A549 (cell line): ENCODE measurements around the gene ENO2. TPM values are rescaled to one million over a fixed set of nuclear protein-coding genes. Genes with fewer than 3 reads are reported as not detected.

ENCODE experiments used
- ATAC-seq, 2 experiments: fragments of 200-7000 bp in 1 of 2; fragments of >200 bp in 1 of 2; cut with Nextera tagmentation in 1 of 2; cut with Tn5 transposase in 1 of 2; 3 replicates each; pipeline versions ENCODE4 v1.8.0 to v1.9.1; 2018 to 2020; ENCODE audit warnings: mild to moderate bottlenecking in 1 of 2, moderate library complexity in 1 of 2
- CTCF ChIA-PET: fragments of 300-600 bp; sonication (Branson Sonifier 250); formaldehyde crosslinking; extraction: SDS; loops from one replicate; lab custom pipeline; 2021; ENCODE audit warnings: antibody characterized with exemption, inconsistent platforms; lab: Yijun Ruan, JAX
- POLR2A ChIA-PET: fragments of 350-600 bp; formaldehyde crosslinking; extraction: SDS; loops from one replicate; lab custom pipeline; 2021; ENCODE audit warnings: antibody characterized with exemption, inconsistent platforms; lab: Yijun Ruan, JAX
- DNase-seq, 2 experiments: peaks; one replicate each; pipeline versions ENCODE4 v3.0.0 to v3.0.0-alpha.2; 2011 to 2016; ENCODE audit warnings: low read depth in 1 of 2, low spot score in 1 of 2
- FAIRE-seq: peaks from 2 replicates; lab custom pipeline; 2011; peaks lifted over from hg19 to GRCh38; lab: Jason Lieb, UNC
- H3K27ac ChIP-seq, 2 experiments: fragments of >200 bp; sonication (Bioruptor Twin); formaldehyde crosslinking; 3 replicates each; pipeline ENCODE4 v1.5.1; 2016 to 2017
- H3K4me1 ChIP-seq: fragments of >200 bp; sonication (Bioruptor Twin); formaldehyde crosslinking; 3 replicates; pipeline ENCODE4 v1.6.1; 2016
- H3K4me2 ChIP-seq: fragments of >200 bp; sonication (Bioruptor Twin); formaldehyde crosslinking; 3 replicates; pipeline ENCODE4 v1.6.1; 2016
- H3K4me3 ChIP-seq: fragments of >200 bp; sonication (Bioruptor Twin); formaldehyde crosslinking; 3 replicates; pipeline ENCODE4 v1.5.1; 2016
- H3K9me3 ChIP-seq: fragments of >200 bp; sonication (Bioruptor Twin); formaldehyde crosslinking; 3 replicates; pipeline ENCODE4 v1.6.1; 2016
- CEBPB ChIP-seq, 2 experiments: fragments of >200 bp in 1 of 2; sonication (Bioruptor Twin) in 1 of 2; formaldehyde crosslinking in 1 of 2; IDR thresholded peaks; 2 replicates each; pipeline ENCODE4 v1.6.1; 2012 to 2016
- EP300 ChIP-seq, 2 experiments: fragments of >200 bp; sonication (Bioruptor Twin); formaldehyde crosslinking; IDR thresholded peaks; 2 replicates in 1 of 2; 3 replicates in 1 of 2; pipeline ENCODE4 v1.6.1; 2016 to 2017
- FOSL2 ChIP-seq, 2 experiments: fragments of 450-650 bp in 1 of 2; fragments of >200 bp in 1 of 2; sonication (Bioruptor Twin) in 1 of 2; formaldehyde crosslinking; IDR thresholded peaks; 2 replicates each; pipeline versions ENCODE4 v1.5.0 to v1.6.1; 2016 to 2020; ENCODE audit warnings: mild to moderate bottlenecking in 1 of 2, moderate library complexity in 1 of 2
- HDAC2 ChIP-seq: fragments of 200-600 bp; sonication (generic); IDR thresholded peaks from 2 replicates; pipeline ENCODE4 v1.6.1; 2016
- HES2 ChIP-seq: fragments of >200 bp; sonication (Bioruptor Twin); formaldehyde crosslinking; IDR thresholded peaks from 2 replicates; pipeline ENCODE4 v1.6.1; 2016
- HOXB5 ChIP-seq: fragments of 250-450 bp; sonication (Bioruptor Pico); IDR thresholded peaks from 2 replicates; pipeline ENCODE4 v1.5.0; 2020; ENCODE audit warnings: mild to moderate bottlenecking, moderate library complexity
- JUN ChIP-seq, 2 experiments: fragments of >200 bp; sonication (Bioruptor Twin); formaldehyde crosslinking; IDR thresholded peaks; 2 replicates in 1 of 2; 3 replicates in 1 of 2; pipeline ENCODE4 v1.6.1; 2016 to 2017
- JUNB ChIP-seq: fragments of >200 bp; sonication (Bioruptor Twin); formaldehyde crosslinking; IDR thresholded peaks from 2 replicates; pipeline ENCODE4 v1.6.1; 2016
- MAX ChIP-seq: IDR thresholded peaks from 2 replicates; pipeline ENCODE4 v1.6.1; 2012
- MYC ChIP-seq: IDR thresholded peaks from 2 replicates; pipeline ENCODE4 v1.6.1; 2012; ENCODE audit warnings: mild to moderate bottlenecking, inconsistent platforms, low read length, improper control_type of control experiment, borderline replicate concordance
- POLR2A ChIP-seq: IDR thresholded peaks from 2 replicates; pipeline ENCODE4 v1.6.1; 2012; ENCODE audit warnings: mild to moderate bottlenecking, low read length
- RARB ChIP-seq: fragments of 250-450 bp; sonication (Bioruptor Pico); IDR thresholded peaks from 2 replicates; pipeline ENCODE4 v1.8.0; 2021; ENCODE audit warnings: mild to moderate bottlenecking, moderate library complexity
- REST ChIP-seq: fragments of 200-600 bp; sonication (generic); IDR thresholded peaks from 2 replicates; pipeline ENCODE4 v1.6.1; 2016; ENCODE audit warnings: antibody characterized with exemption, mild to moderate bottlenecking, moderate library complexity
- TP53 ChIP-seq: fragments of 250-450 bp; sonication (Bioruptor Pico); IDR thresholded peaks from 2 replicates; pipeline ENCODE4 v1.5.0; 2021; ENCODE audit warnings: mild to moderate bottlenecking, moderate library complexity
- ZFP36 ChIP-seq: fragments of 450-650 bp; IDR thresholded peaks from 2 replicates; pipeline ENCODE4 v1.6.1; 2014; ENCODE audit warnings: borderline replicate concordance; ENCODE audit not compliant: partially characterized antibody
- WGBS: methylation state at CpG from one replicate; pipeline ENCODE4 v1.1.6; 2017; ENCODE audit errors: missing lambda C conversion rate; 5-methylcytosine and 5-hydroxymethylcytosine counted together
- polyA plus RNA-seq, 4 experiments: library from polyadenylated mRNA; depleted of rRNA in 3 of 4; stranded (reverse); fragments of >200 nt; fragmentation: RNase III in 1 of 4; extraction: RNeasy Plus Mini Kit Qiagen cat#74134 plus additional on column Dnase treatment in 1 of 4; gene quantifications; 2 replicates in 3 of 4; 3 replicates in 1 of 4; pipeline ENCODE4 v1.2.3, GENCODE V29; 2011 to 2017
- TF ChIP-seq, protein P1 (sequence below): fragments of 250-450 bp; sonication (Bioruptor Pico); IDR thresholded peaks from 2 replicates; pipeline ENCODE4 v1.5.0; 2021; ENCODE audit warnings: mild to moderate bottlenecking, moderate library complexity, borderline replicate concordance
- TF ChIP-seq, protein P2 (sequence below): IDR thresholded peaks from 2 replicates; pipeline ENCODE4 v1.6.1; 2012; ENCODE audit warnings: low read depth, borderline replicate concordance

The ENO2 gene
- polyA plus RNA-seq, 2 of the 4 experiments (the other 2 are of a cell fraction) = 26.2 to 38.6 TPM

DNA sequence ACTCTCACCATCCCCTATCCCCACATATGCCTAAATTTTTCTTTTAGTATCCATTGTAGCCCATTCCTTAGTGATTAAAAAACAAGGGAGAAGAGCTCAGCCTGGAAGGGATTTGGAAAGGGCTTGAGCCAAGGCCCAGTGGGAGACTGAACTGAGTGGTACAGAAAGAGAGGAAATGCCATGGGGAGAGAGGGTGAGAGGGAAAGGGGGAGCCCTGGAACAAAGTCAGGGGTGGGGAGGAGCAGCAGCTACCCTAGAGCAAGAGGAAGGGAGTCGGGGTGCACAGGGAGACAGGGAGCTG, 10.8 kb downstream of the ENO2 start:
- WGBS = 7% methylated on average over 1 of the region's 1 CpG
- TF ChIP-seq TP53 (CRISPR knock-in tag) (0 out of 2 replicates have a peak, but pooled peaks have one; percentile 31), RARB (CRISPR knock-in tag) (no peak)
- ATAC-seq (no peak; a peak in 2 of 6 replicates), DNase-seq (no peak), FAIRE-seq (no peak)
- Histone ChIP-seq H3K9me3 (no peaks in the 10 kb centered on the region), H3K27ac (peak overlapping the region; percentile 99 to 100), H3K4me1 (peaks cover 39% of the 10 kb centered on the region), H3K4me3 (no peak overlapping the region), H3K4me2 (peak overlapping the region; percentile 82)
- ChIA-PET POLR2A (interaction anchor here (0.5 to 4.1 kb wide), 12 partner anchors 11 to 58 kb away, joined by 3 to 44 read pairs (median 10); partner anchors contain the start of genes C12orf57, RNU7-1, SPSB2 and TPI1), CTCF (interaction anchor here (0.9 to 18.2 kb wide), 16 partner anchors 11 to 184 kb away, joined by 3 to 370 read pairs (median 10); partner anchors contain the start of genes C12orf57, C1RL, ENO2 and LRRC23)

DNA sequence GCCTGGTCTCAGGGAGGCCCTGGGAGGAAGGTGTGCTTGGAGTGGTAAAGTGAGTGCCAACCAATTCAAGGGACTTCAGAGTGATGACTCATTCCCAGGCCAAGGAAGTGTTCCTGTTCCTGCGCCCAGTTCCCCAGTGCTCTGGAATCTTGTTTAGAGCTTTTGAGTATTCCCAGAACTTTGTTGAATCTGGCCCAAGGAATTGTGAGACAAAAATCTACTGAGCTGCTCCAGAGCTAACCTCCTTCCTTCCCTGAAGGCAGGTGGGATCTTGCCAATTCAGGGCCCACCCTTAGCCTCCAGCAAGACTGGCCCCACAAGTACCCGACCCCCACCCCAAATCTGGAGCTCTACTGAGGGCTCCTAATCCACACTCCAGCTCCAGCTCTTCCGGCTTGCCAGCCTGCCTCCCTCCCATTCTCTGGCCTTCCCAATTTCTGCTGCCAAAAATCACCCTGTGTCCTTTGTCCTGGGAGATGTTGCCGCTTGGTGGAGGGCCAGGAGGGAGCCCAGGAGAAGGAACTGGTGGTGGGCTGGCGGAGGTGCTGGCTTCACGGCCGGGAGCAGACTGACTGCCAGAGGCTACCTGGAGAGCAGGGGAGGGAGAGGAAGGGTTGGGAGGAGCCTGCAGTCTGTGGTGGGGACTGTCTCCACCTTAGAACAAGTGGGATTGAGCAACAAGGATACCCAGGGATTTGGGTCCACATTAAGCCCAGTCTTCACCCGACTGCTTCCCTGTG, 11.3 kb downstream of the ENO2 start:
- H3K9me3 ChIP-seq = no peaks in the 10 kb centered on the region
- H3K4me3 ChIP-seq = peak overlapping the region; percentile 31
- no peak for TF ChIP-seq HDAC2
- no peak for TF ChIP-seq MYC
- TF ChIP-seq EP300 (IDR thresholded peaks at IDR 0.05) = no peak
- no peak for TF ChIP-seq REST
- peak; percentile 27 for TF ChIP-seq POLR2A
- no peak for TF ChIP-seq HOXB5 (CRISPR knock-in tag)
- peak; percentile 62 for TF ChIP-seq FOSL2 (IDR thresholded peaks at IDR 0.05)
- peak; percentile 96 for TF ChIP-seq FOSL2 (CRISPR knock-in tag; IDR thresholded peaks at IDR 0.05)
- TF ChIP-seq JUN (IDR thresholded peaks at IDR 0.05) = peak; percentile 40 to 78; a peak in 4 of 5 replicates
- TF ChIP-seq, protein P1, sequence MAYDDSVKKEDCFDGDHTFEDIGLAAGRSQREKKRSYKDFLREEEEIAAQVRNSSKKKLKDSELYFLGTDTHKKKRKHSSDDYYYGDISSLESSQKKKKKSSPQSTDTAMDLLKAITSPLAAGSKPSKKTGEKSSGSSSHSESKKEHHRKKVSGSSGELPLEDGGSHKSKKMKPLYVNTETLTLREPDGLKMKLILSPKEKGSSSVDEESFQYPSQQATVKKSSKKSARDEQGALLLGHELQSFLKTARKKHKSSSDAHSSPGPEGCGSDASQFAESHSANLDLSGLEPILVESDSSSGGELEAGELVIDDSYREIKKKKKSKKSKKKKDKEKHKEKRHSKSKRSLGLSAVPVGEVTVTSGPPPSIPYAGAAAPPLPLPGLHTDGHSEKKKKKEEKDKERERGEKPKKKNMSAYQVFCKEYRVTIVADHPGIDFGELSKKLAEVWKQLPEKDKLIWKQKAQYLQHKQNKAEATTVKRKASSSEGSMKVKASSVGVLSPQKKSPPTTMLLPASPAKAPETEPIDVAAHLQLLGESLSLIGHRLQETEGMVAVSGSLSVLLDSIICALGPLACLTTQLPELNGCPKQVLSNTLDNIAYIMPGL (CRISPR knock-in tag) = no peak
- TF ChIP-seq MAX = 0 out of 2 replicates have a peak, but pooled peaks have one; percentile 29
- TF ChIP-seq JUNB = peak; percentile 31
- TF ChIP-seq, protein P2, sequence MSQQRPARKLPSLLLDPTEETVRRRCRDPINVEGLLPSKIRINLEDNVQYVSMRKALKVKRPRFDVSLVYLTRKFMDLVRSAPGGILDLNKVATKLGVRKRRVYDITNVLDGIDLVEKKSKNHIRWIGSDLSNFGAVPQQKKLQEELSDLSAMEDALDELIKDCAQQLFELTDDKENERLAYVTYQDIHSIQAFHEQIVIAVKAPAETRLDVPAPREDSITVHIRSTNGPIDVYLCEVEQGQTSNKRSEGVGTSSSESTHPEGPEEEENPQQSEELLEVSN = 0 out of 2 replicates have a peak, but pooled peaks have one; percentile 17
- no peak for TF ChIP-seq ZFP36
- TF ChIP-seq CEBPB (IDR thresholded peaks at IDR 0.05) = peak; percentile 50 to 78
- no peak for TF ChIP-seq HES2
- ChIA-PET CTCF (interaction anchor here (0.9 to 18.2 kb wide), 14 partner anchors 12 to 183 kb away, joined by 3 to 370 read pairs (median 17); partner anchors contain the start of genes C12orf57, C1RL, ENO2 and LRRC23), POLR2A (interaction anchor here (0.5 to 4.1 kb wide), 12 partner anchors 11 to 58 kb away, joined by 3 to 44 read pairs (median 10); partner anchors contain the start of genes C12orf57, RNU7-1, SPSB2 and TPI1)
- H3K4me2 ChIP-seq = peak overlapping the region; percentile 82
- peak overlapping the region; percentile 99 to 100 for H3K27ac ChIP-seq
- 1% methylated on average over 8 of the region's 8 CpGs for WGBS
- ATAC-seq (peak; percentile 67 to 78), FAIRE-seq (peak; percentile 84), DNase-seq (peak; percentile 90 to 91)
- peaks cover 42% of the 10 kb centered on the region for H3K4me1 ChIP-seq
